Measurements from ENCODE around the gene ERO1A. TPM values are rescaled to one million over a fixed set of nuclear protein-coding genes. Genes with fewer than 3 reads are reported as not detected.

ERO1A gene
- total RNA-seq, 1 experiment from 2014 or later = 44.6 TPM

DNA sequence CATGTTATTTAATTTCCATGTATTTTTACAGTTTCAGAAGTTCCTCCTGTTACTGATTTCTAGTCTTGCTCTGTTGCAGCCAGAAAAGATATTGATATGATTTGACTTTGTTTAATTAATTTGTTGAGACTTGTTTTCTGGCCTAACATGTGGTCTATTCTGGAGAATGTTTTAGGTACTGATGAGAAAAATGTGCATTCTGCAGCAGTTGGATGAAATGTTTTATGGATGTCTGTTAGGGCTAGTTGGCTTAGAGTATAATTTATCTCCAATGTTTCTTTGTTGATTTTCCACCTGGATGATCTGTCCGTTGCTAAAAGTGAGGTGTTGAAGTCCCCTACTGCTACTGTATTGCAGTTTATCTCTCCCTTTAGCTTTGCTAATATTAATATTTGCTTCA, 88.3 kb downstream of the ERO1A start:
- ChIA-PET POLR2A (interaction anchor here (0.6 kb wide), 1 partner anchor 30 kb away, joined by 3 read pairs; no protein-coding TSS in a partner anchor), CTCF (no interaction called here)
- no peaks in the 10 kb centered on the region for H3K27me3 Mint-ChIP-seq (ENCODE audit: low read depth)
- TF ChIP-seq ZNF232 (CRISPR knock-in tag; IDR thresholded peaks at IDR 0.05) (no peak), PRRX2 (CRISPR knock-in tag; IDR thresholded peaks at IDR 0.05) (no peak), ZNF396 (CRISPR knock-in tag; IDR thresholded peaks at IDR 0.05; ENCODE audit: borderline replicate concordance) (no peak), NR3C1 (CRISPR knock-in tag; conservative IDR thresholded peaks at IDR 0.05; ENCODE audit: low read depth) (no peak), ESRRA (CRISPR knock-in tag; IDR thresholded peaks at IDR 0.05; ENCODE audit: borderline replicate concordance) (no peak), FOXJ3 (CRISPR knock-in tag; IDR thresholded peaks at IDR 0.05; ENCODE audit: borderline replicate concordance) (no peak), ZNF138 (CRISPR knock-in tag; conservative IDR thresholded peaks at IDR 0.05) (no peak), FOXK1 (CRISPR knock-in tag; IDR thresholded peaks at IDR 0.05) (no peak), NR2C2 (CRISPR knock-in tag; IDR thresholded peaks at IDR 0.05) (no peak), ETV6 (CRISPR knock-in tag; IDR thresholded peaks at IDR 0.05) (no peak), MYBL2 (CRISPR knock-in tag; IDR thresholded peaks at IDR 0.05) (no peak), ATF6 (CRISPR knock-in tag; IDR thresholded peaks at IDR 0.05) (no peak), ZNF425 (CRISPR knock-in tag; conservative IDR thresholded peaks at IDR 0.05) (no peak), ELF4 (CRISPR knock-in tag; IDR thresholded peaks at IDR 0.05; ENCODE audit: low read depth) (no peak)
- TF ChIP-seq, protein P1, sequence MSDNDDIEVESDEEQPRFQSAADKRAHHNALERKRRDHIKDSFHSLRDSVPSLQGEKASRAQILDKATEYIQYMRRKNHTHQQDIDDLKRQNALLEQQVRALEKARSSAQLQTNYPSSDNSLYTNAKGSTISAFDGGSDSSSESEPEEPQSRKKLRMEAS (CRISPR knock-in tag; IDR thresholded peaks at IDR 0.05) = no peak
- TF ChIP-seq, protein P2, sequence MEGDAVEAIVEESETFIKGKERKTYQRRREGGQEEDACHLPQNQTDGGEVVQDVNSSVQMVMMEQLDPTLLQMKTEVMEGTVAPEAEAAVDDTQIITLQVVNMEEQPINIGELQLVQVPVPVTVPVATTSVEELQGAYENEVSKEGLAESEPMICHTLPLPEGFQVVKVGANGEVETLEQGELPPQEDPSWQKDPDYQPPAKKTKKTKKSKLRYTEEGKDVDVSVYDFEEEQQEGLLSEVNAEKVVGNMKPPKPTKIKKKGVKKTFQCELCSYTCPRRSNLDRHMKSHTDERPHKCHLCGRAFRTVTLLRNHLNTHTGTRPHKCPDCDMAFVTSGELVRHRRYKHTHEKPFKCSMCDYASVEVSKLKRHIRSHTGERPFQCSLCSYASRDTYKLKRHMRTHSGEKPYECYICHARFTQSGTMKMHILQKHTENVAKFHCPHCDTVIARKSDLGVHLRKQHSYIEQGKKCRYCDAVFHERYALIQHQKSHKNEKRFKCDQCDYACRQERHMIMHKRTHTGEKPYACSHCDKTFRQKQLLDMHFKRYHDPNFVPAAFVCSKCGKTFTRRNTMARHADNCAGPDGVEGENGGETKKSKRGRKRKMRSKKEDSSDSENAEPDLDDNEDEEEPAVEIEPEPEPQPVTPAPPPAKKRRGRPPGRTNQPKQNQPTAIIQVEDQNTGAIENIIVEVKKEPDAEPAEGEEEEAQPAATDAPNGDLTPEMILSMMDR (IDR thresholded peaks at IDR 0.05) = no peak
- TF ChIP-seq, protein P3, sequence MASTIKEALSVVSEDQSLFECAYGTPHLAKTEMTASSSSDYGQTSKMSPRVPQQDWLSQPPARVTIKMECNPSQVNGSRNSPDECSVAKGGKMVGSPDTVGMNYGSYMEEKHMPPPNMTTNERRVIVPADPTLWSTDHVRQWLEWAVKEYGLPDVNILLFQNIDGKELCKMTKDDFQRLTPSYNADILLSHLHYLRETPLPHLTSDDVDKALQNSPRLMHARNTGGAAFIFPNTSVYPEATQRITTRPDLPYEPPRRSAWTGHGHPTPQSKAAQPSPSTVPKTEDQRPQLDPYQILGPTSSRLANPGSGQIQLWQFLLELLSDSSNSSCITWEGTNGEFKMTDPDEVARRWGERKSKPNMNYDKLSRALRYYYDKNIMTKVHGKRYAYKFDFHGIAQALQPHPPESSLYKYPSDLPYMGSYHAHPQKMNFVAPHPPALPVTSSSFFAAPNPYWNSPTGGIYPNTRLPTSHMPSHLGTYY (CRISPR knock-in tag; IDR thresholded peaks at IDR 0.05) = no peak
- TF ChIP-seq, protein P4, sequence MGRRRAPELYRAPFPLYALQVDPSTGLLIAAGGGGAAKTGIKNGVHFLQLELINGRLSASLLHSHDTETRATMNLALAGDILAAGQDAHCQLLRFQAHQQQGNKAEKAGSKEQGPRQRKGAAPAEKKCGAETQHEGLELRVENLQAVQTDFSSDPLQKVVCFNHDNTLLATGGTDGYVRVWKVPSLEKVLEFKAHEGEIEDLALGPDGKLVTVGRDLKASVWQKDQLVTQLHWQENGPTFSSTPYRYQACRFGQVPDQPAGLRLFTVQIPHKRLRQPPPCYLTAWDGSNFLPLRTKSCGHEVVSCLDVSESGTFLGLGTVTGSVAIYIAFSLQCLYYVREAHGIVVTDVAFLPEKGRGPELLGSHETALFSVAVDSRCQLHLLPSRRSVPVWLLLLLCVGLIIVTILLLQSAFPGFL (CRISPR knock-in tag; IDR thresholded peaks at IDR 0.05; ENCODE audit: borderline replicate concordance) = no peak
- TF ChIP-seq, protein P5, sequence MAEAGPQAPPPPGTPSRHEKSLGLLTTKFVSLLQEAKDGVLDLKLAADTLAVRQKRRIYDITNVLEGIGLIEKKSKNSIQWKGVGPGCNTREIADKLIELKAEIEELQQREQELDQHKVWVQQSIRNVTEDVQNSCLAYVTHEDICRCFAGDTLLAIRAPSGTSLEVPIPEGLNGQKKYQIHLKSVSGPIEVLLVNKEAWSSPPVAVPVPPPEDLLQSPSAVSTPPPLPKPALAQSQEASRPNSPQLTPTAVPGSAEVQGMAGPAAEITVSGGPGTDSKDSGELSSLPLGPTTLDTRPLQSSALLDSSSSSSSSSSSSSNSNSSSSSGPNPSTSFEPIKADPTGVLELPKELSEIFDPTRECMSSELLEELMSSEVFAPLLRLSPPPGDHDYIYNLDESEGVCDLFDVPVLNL (CRISPR knock-in tag; IDR thresholded peaks at IDR 0.05; ENCODE audit: borderline replicate concordance, low read depth) = no peak
- H3K27ac Mint-ChIP-seq = no peak overlapping the region
- H3K9me3 Mint-ChIP-seq = peaks cover 18% of the 10 kb centered on the region
- DNase-seq (ENCODE audit: low spot score) (no peak), ATAC-seq (no peak)
- no peak overlapping the region for H3K4me3 Mint-ChIP-seq
- peaks cover 10% of the 10 kb centered on the region for H3K36me3 Mint-ChIP-seq
- peaks cover 5% of the 10 kb centered on the region for H3K4me1 Mint-ChIP-seq
